ENCODE measurements around the gene CCR2.

Gene CCR2

DNA sequence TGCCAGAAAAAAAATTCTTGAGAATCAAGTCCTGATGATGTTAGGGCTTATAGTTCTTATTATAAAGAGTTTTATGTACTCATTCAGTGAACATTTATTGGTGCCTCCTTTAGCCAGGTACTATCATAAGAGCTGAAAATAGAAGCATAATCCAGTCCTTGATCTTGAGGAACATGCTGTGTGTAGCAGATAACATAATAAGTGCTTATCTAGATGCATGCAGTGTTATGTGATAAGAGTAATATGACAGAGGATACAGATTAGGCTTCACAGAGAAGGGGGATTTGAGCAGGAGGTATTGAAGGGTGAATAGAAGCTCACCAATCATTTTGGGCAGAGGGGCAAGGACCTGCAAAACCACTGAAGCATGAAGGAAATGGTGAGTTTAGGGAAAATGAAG, 1.1 kb downstream of the CCR2 start:
- no peak for DNase-seq (ENCODE audit: low read depth in 3 of 3)

DNA sequence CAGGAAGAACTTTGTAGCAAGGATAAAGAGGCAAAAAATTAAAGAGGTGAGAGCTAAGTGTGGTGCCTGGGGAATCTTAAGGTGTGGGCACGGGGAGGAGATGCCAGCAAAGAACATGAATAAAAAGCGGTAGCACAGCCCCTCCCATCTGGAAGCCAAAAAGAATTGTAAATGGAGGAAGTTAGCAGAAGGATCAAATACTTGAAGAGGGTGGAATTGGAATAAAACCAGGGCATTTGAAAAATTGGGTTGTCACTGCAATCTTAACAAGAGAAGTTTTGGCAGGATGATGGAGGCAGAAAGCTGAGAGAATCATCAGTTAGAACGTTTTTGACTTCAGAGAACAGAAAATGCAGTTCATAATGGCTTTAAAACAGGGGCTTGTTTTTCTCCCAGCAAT, 2.4 kb downstream of the CCR2 start:
- no peak for DNase-seq (ENCODE audit: low read depth in 3 of 3)

DNA sequence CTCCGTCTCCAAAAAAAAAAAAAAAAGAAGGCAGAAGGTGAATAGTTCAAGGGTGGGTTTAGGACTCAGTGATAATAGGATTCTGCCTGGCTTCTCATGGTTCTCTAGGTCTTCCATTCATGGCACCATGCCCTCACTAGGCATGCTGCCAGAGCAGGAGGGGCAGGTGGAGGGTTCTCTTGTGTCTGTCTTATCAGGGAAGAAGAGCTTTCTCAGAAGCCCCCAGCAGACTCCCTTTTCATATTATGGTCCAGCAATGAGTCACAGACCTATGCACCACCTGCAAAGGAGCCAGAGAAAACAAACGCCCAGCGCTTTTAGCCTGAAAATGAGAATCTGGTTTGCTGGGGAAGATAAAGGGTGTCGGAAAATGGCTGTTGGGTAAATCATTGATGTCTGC, 3.0 kb downstream of the CCR2 start:
- no peak for DNase-seq (ENCODE audit: low read depth in 3 of 3)

DNA sequence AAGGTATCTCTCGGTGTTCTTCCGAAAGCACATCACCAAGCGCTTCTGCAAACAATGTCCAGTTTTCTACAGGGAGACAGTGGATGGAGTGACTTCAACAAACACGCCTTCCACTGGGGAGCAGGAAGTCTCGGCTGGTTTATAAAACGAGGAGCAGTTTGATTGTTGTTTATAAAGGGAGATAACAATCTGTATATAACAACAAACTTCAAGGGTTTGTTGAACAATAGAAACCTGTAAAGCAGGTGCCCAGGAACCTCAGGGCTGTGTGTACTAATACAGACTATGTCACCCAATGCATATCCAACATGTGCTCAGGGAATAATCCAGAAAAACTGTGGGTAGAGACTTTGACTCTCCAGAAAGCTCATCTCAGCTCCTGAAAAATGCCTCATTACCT, 4.6 kb downstream of the CCR2 start:
- DNase-seq (ENCODE audit: low read depth in 3 of 3), result no peak

DNA sequence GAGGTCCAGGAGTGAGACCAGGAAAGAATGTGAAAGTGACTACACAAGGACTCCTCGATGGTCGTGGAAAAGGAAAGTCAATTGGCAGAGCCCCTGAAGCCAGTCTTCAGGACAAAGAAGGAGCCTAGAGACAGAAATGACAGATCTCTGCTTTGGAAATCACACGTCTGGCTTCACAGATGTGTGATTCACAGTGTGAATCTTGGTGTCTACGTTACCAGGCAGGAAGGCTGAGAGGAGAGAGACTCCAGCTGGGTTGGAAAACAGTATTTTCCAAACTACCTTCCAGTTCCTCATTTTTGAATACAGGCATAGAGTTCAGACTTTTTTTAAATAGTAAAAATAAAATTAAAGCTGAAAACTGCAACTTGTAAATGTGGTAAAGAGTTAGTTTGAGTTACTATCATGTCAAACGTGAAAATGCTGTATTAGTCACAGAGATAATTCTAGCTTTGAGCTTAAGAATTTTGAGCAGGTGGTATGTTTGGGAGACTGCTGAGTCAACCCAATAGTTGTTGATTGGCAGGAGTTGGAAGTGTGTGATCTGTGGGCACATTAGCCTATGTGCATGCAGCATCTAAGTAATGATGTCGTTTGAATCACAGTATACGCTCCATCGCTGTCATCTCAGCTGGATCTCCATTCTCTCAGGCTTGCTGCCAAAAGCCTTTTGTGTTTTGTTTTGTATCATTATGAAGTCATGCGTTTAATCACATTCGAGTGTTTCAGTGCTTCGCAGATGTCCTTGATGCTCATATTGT, 6.0 kb downstream of the CCR2 start:
- no peak for DNase-seq (ENCODE audit: low read depth in 3 of 3)

DNA sequence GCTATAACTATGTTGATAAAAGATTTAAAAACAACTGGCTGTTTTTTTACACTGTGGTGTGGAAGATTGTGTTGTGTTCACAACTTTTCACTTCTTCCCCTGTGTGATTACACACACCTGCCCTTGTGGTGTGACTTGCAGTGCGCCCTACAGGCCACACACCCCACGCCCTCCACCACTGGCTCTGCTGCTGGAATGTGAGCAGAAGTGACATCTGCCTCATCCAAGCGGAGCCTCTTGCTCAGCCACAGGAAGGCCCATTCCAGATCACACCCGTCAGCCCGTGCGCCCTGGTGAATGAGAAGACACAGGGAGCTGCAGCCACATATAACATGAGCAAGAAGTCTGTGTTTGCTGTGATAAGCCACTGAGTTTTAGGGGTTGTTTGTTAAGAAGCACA, 7.0 kb downstream of the CCR2 start:
- no peak for DNase-seq (ENCODE audit: low read depth in 3 of 3)

DNA sequence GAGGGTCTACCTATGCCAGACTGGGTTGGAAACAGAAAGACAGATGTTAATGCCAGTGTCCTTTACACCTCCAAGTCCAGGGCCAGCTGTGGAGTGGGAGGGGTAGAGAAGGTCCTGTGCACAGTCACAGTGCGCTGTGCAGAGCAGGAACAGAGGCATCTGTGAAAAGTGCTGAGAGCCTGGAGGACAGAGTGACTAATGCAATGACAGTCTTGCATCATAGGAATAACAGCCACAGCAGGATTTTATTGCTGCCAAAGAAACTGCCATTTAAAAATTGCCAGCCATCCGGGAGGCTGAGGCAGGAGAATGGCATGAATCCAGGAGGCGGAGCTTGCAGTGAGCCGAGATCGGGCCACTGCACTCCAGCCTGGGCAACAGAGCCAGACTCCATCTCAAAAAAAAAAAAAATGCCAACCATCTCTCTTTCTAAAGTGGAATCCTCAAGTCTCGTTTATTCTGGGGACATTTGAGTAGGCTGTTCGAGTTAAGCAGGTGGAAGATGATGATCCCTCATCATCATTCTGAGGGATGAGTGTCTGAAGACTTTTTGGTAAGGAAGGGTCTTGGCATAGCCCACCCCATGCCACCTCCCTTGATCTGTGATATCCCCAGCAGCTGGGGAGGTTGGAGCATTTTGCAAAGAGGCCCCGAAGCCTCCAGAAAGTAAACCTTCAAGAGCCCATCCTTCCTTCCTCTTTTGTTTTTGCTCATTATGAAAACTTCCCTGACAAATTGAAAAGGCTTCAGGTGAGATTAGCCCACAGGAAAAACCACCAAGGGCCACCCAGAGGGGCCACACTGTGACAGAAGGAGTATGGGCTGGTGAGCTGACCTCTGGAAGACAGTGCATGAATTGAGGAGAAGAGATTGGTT, 7.7 kb downstream of the CCR2 start:
- no peak for DNase-seq (ENCODE audit: low read depth in 3 of 3)

DNA sequence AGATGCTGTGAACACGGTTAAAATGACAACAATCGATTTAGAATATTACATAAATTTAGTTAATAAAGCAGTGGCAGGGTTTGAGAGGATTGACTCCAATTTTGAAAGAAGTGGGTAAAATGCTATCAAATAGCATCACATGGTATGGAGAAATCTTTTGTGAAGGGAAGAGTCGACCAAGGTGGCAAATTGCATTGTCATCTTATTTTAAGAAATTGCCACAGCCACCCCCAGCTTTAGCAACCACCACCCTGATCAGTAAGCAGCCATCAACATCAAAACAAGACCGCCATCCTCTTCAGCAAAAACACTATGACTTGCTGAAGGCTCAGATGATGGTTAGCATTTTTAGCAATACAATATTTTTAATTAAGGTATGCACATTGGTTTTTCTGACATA, 11.1 kb downstream of the CCR2 start:
- no peak for DNase-seq (ENCODE audit: low read depth in 3 of 3)

DNA sequence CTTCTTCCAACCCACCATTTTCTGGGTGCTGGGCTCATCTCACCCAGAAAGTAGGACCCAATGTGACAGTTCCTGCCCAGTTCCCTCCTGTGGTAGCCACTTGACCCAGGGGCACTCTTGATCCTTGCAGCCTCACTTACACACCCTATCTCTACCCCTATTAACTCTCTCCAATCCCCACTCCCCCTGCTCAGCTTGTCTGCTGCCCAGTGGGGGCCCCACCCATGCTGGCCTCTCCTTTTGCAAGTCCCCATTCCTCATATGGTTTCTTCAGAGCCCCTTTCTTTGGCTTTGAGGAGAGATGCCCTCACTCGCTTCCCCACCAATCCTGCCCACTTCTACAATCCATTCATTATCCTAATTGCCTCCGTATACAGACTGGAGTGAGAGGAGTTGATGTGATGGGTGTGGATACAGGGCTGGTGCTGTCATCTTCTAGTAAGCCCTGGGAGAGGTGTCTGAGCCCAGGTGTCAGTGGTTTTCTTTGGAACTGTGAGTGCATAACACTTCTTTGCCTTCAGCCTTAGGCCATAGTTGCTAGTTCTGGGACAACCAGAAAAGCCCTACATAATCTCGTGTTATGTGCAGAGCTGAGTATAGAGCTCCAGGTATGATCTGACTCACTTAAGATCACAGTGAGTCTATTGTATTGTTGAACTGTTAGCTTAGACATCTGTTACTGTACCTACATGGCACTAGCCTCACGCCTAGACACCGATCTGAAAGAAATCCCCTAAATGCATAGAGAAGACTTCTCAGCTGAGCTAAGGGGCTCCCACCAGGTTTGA, 12.0 kb downstream of the CCR2 start:
- DNase-seq (ENCODE audit: low read depth in 3 of 3), result no peak

DNA sequence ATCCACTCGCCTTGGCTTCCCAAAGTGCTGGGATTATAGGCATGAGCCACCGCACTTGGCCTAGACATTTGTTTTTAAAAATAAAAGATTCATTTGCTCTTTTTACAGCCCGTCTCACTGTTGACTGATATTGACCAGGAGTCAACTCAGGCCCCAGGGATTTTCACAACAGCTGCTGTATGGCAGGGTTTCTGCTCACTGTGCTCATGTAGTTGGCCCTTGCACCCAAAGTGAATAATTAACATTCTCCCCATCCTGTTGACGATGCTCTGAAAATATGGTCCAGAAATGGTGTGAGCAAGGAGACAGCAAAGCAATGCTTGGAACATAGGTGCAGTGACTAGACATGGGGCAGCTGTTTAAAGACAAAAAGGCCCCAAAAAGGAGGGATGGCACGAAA, 13.9 kb downstream of the CCR2 start:
- no peak for DNase-seq (ENCODE audit: low read depth in 3 of 3)

DNA sequence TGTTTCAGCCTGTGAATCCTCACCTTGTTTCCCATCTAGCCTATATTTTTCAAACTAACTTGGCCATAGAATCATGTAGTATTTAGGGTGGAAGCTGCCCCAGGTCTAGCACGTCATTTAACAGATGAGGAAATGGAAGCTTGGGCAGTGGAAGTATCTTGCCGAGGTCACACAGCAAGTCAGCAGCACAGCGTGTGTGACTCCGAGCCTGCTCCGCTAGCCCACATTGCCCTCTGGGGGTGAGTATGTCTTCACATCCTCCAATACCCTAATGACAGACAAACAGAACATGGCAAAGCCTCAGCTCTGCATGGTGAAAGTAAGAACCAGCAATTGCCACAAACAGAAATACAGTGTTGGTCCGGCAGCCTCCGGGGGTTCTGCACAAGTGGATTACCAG, 14.7 kb downstream of the CCR2 start:
- DNase-seq (ENCODE audit: low read depth in 3 of 3), result no peak

DNA sequence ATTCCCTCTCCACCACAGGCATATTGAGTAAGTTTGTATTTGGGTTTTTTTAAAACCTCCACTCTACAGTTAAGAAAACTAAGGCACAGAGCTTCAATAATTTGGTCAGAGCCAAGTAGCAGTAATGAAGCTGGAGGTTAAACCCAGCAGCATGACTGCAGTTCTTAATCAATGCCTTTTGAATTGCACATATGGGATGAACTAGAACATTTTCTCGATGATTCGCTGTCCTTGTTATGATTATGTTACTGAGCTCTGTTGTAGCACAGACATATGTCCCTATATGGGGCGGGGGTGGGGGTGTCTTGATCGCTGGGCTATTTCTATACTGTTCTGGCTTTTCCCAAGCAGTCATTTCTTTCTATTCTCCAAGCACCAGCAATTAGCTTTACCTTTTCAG, 15.2 kb downstream of the CCR2 start:
- DNase-seq (ENCODE audit: low read depth in 3 of 3), result no peak

DNA sequence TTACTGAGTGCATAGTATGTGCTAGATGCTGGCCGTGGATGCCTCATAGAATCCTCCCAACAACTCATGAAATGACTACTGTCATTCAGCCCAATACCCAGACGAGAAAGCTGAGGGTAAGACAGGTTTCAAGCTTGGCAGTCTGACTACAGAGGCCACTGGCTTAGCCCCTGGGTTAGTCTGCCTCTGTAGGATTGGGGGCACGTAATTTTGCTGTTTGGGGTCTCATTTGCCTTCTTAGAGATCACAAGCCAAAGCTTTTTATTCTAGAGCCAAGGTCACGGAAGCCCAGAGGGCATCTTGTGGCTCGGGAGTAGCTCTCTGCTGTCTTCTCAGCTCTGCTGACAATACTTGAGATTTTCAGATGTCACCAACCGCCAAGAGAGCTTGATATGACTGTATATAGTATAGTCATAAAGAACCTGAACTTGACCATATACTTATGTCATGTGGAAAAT, 15.8 kb downstream of the CCR2 start:
- DNase-seq (ENCODE audit: low read depth in 3 of 3), result peak in 2 of 3 donors; percentile 20 to 27

DNA sequence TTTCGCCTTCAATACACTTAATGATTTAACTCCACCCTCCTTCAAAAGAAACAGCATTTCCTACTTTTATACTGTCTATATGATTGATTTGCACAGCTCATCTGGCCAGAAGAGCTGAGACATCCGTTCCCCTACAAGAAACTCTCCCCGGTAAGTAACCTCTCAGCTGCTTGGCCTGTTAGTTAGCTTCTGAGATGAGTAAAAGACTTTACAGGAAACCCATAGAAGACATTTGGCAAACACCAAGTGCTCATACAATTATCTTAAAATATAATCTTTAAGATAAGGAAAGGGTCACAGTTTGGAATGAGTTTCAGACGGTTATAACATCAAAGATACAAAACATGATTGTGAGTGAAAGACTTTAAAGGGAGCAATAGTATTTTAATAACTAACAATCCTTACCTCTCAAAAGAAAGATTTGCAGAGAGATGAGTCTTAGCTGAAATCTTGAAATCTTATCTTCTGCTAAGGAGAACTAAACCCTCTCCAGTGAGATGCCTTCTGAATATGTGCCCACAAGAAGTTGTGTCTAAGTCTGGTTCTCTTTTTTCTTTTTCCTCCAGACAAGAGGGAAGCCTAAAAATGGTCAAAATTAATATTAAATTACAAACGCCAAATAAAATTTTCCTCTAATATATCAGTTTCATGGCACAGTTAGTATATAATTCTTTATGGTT, 17.1 kb downstream of the CCR2 start, which contains the start of gene CCR5:
TSS of gene CCR5 (plus strand) at position 108 of the 680 bp plus-strand sequence. CDS start 1,957 bp downstream, outside the sequence.
- no peak for DNase-seq (ENCODE audit: low read depth in 3 of 3)

DNA sequence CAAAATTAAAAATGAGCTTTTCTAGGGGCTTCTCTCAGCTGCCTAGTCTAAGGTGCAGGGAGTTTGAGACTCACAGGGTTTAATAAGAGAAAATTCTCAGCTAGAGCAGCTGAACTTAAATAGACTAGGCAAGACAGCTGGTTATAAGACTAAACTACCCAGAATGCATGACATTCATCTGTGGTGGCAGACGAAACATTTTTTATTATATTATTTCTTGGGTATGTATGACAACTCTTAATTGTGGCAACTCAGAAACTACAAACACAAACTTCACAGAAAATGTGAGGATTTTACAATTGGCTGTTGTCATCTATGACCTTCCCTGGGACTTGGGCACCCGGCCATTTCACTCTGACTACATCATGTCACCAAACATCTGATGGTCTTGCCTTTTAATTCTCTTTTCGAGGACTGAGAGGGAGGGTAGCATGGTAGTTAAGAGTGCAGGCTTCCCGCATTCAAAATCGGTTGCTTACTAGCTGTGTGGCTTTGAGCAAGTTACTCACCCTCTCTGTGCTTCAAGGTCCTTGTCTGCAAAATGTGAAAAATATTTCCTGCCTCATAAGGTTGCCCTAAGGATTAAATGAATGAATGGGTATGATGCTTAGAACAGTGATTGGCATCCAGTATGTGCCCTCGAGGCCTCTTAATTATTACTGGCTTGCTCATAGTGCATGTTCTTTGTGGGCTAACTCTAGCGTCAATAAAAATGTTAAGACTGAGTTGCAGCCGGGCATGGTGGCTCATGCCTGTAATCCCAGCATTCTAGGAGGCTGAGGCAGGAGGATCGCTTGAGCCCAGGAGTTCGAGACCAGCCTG, 17.8 kb downstream of the CCR2 start:
- no peak for DNase-seq (ENCODE audit: low read depth in 3 of 3)

DNA sequence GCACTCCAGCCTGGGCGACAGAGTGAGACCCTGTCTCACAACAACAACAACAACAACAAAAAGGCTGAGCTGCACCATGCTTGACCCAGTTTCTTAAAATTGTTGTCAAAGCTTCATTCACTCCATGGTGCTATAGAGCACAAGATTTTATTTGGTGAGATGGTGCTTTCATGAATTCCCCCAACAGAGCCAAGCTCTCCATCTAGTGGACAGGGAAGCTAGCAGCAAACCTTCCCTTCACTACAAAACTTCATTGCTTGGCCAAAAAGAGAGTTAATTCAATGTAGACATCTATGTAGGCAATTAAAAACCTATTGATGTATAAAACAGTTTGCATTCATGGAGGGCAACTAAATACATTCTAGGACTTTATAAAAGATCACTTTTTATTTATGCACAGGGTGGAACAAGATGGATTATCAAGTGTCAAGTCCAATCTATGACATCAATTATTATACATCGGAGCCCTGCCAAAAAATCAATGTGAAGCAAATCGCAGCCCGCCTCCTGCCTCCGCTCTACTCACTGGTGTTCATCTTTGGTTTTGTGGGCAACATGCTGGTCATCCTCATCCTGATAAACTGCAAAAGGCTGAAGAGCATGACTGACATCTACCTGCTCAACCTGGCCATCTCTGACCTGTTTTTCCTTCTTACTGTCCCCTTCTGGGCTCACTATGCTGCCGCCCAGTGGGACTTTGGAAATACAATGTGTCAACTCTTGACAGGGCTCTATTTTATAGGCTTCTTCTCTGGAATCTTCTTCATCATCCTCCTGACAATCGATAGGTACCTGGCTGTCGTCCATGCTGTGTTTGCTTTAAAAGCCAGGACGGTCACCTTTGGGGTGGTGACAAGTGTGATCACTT, 18.8 kb downstream of the CCR2 start:
- no peak for DNase-seq (ENCODE audit: low read depth in 3 of 3)

DNA sequence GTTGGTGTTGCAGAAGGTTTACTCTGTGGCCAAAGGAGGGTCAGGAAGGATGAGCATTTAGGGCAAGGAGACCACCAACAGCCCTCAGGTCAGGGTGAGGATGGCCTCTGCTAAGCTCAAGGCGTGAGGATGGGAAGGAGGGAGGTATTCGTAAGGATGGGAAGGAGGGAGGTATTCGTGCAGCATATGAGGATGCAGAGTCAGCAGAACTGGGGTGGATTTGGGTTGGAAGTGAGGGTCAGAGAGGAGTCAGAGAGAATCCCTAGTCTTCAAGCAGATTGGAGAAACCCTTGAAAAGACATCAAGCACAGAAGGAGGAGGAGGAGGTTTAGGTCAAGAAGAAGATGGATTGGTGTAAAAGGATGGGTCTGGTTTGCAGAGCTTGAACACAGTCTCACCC, 20.8 kb downstream of the CCR2 start:
- no peak for DNase-seq (ENCODE audit: low read depth in 3 of 3)

DNA sequence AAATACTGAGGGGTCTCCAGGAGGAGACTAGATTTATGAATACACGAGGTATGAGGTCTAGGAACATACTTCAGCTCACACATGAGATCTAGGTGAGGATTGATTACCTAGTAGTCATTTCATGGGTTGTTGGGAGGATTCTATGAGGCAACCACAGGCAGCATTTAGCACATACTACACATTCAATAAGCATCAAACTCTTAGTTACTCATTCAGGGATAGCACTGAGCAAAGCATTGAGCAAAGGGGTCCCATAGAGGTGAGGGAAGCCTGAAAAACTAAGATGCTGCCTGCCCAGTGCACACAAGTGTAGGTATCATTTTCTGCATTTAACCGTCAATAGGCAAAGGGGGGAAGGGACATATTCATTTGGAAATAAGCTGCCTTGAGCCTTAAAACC, 21.3 kb downstream of the CCR2 start:
- DNase-seq (ENCODE audit: low read depth in 3 of 3), result no peak

DNA sequence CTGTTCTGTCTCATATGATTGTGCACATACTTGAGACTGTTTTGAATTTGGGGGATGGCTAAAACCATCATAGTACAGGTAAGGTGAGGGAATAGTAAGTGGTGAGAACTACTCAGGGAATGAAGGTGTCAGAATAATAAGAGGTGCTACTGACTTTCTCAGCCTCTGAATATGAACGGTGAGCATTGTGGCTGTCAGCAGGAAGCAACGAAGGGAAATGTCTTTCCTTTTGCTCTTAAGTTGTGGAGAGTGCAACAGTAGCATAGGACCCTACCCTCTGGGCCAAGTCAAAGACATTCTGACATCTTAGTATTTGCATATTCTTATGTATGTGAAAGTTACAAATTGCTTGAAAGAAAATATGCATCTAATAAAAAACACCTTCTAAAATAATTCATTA, 21.9 kb downstream of the CCR2 start:
- no peak for DNase-seq (ENCODE audit: low read depth in 3 of 3)
